Fibroblast of peridontal ligament (primary cell): ENCODE results near the gene KATNB1.

Experiments used
- DNase-seq: peaks from one replicate; pipeline ENCODE4 v3.0.0-alpha.2; 2010; ENCODE audit errors: extremely low read depth

Gene KATNB1

GRCh38 chr16:57735755-57736418, at the start of gene KATNB1:
TSS of gene KATNB1 (plus strand) at chr16:57735770. CDS start at chr16:57737244, 1,474 bp downstream.
- DNase-seq = no peak

- DNase-seq = no peak
These were observed 49.0 kb upstream of the KATNB1 start for GRCh38 chr16:57686577-57686976.

- DNase-seq = no peak
These were observed 48.1 kb upstream of the KATNB1 start for GRCh38 chr16:57687363-57687929.

- DNase-seq = no peak
These were observed 47.0 kb upstream of the KATNB1 start for GRCh38 chr16:57688487-57688986.

GRCh38 chr16:57688987-57689761, 46.4 kb upstream of the KATNB1 start:
- DNase-seq = no peak

- no peak for DNase-seq
These were observed 45.6 kb upstream of the KATNB1 start for GRCh38 chr16:57689762-57690558.

- peak; percentile 11 for DNase-seq
These were observed 44.6 kb upstream of the KATNB1 start for GRCh38 chr16:57690782-57691471.

GRCh38 chr16:57692636-57693035, 42.9 kb upstream of the KATNB1 start:
- no peak for DNase-seq

- DNase-seq = no peak
These were observed 42.0 kb upstream of the KATNB1 start for GRCh38 chr16:57693550-57693949.

GRCh38 chr16:57694231-57694724, 41.3 kb upstream of the KATNB1 start:
- no peak for DNase-seq

- DNase-seq = peak; percentile 24
These were observed 40.6 kb upstream of the KATNB1 start, which contains the start of gene DRC7 for GRCh38 chr16:57694725-57695679. TSS of gene DRC7 (plus strand) at chr16:57694806. CDS start at chr16:57697950, 3,144 bp downstream.

- DNase-seq = no peak
These were observed 39.9 kb upstream of the KATNB1 start for GRCh38 chr16:57695680-57696069.

GRCh38 chr16:57696240-57696639, 39.3 kb upstream of the KATNB1 start:
- DNase-seq = no peak

- no peak for DNase-seq
These were observed 37.6 kb upstream of the KATNB1 start for GRCh38 chr16:57697896-57698537.

- no peak for DNase-seq
These were observed 36.7 kb upstream of the KATNB1 start for GRCh38 chr16:57698812-57699405.

GRCh38 chr16:57699481-57699880, 36.1 kb upstream of the KATNB1 start:
- no peak for DNase-seq

GRCh38 chr16:57699899-57700298, 35.7 kb upstream of the KATNB1 start:
- DNase-seq = no peak

GRCh38 chr16:57700781-57701551, 34.6 kb upstream of the KATNB1 start:
- no peak for DNase-seq
